Stimulated activated naive CD8-positive, alpha-beta T cell treated with anti-CD3 and anti-CD28 coated beads, Interleukin-15, amount 100 ng/mL, for 72 hours (primary cell): Measurements from ENCODE around the gene PKP4.

Experiments used
- ATAC-seq: fragments of 150-1000 bp; cut with Tn5 transposase; 2 replicates; pipeline ENCODE4 v1.10.0; 2021; ENCODE audit warnings: mild to moderate bottlenecking, moderate library complexity
- DNase-seq, 2 donors: peaks; one replicate each; pipeline ENCODE4 v3.0.0; 2021 to 2022
- H3K27ac Mint-ChIP-seq, 2 donors: one replicate each; pipeline ENCODE4 v1.8.0; 2022; ENCODE audit warnings: mild to moderate bottlenecking in 2 of 2, mixed read lengths in 2 of 2, moderate library complexity in 2 of 2
- H3K27me3 Mint-ChIP-seq: one replicate; pipeline ENCODE4 v1.8.0; 2022; ENCODE audit warnings: mixed read lengths
- H3K4me1 Mint-ChIP-seq: one replicate; pipeline ENCODE4 v1.8.0; 2022; ENCODE audit warnings: mild to moderate bottlenecking, mixed read lengths
- H3K4me3 Mint-ChIP-seq, 2 donors: one replicate each; pipeline ENCODE4 v1.8.0; 2022; ENCODE audit warnings: mild to moderate bottlenecking in 2 of 2, mixed read lengths in 2 of 2, moderate library complexity in 1 of 2
- H3K9me3 Mint-ChIP-seq, 2 donors: one replicate each; pipeline ENCODE4 v1.8.0; 2022; ENCODE audit warnings: mixed read lengths in 2 of 2

Gene PKP4

GRCh38 chr2:158616480-158617000, 159.8 kb downstream of the PKP4 start:
- Mint-ChIP-seq H3K9me3 (no peaks in the 10 kb centered on the region), H3K4me3 (no peak overlapping the region), H3K27me3 (no peaks in the 10 kb centered on the region), H3K27ac (no peak overlapping the region), H3K4me1 (no peaks in the 10 kb centered on the region)
- ATAC-seq = no peak
- no peak for DNase-seq

DNA sequence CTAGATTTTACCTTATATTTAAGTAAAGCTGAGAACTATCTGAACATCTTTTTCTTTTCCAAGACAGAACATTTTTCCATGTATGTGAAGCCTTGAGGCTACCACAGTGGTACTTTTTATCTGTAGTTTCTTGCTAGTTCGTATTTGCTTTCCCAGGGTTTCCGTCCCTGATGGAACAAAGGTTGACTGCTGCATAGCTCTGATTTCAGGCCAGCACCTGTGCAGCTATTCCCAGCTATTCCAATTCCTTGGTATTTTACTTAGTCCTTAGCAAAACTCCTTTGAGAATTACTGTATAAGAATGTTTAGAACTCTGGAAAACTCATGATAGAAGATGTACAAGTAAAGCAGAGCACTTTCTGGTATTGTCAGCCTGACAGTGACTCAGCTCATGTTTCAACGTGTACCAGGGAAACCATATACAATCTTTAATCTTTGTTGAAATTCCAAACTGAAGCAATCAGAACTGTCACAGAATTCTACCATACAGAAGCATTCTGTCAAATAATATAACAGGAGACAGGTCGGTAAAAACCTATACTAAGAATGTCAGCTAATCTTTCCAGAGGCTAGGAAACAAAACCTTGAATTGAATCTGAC, 162.2 kb downstream of the PKP4 start:
- ATAC-seq = no peak
- no peak for DNase-seq
- H3K27ac Mint-ChIP-seq = no peak overlapping the region
- H3K4me1 Mint-ChIP-seq = no peaks in the 10 kb centered on the region
- no peak overlapping the region for H3K4me3 Mint-ChIP-seq
- H3K27me3 Mint-ChIP-seq = no peaks in the 10 kb centered on the region
- H3K9me3 Mint-ChIP-seq = no peaks in the 10 kb centered on the region

DNA sequence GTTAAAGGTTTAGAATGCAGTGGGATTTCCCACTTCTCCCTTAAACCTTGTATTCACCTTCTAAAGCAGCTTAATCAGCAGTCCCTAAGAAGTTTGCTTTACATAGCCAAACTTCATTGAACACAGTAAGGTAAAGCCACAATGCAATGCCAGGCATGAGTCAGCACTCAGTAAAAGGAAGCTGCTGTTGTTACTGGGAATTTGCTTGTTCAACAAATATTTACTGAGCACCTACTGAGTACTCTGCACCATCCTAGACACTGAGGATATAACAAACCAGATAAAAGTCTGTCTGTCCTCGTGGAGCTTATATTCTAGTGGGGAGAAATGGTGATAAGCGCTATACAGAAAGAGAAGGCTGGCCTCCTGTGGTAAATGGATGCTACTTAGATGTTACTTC, 162.7 kb downstream of the PKP4 start:
- Mint-ChIP-seq H3K27ac (no peak overlapping the region), H3K4me3 (no peak overlapping the region), H3K9me3 (no peaks in the 10 kb centered on the region), H3K27me3 (no peaks in the 10 kb centered on the region), H3K4me1 (no peaks in the 10 kb centered on the region)
- DNase-seq = no peak
- ATAC-seq = no peak

- no peak for ATAC-seq
Measured at GRCh38 chr2:158620656-158621055, 163.9 kb downstream of the PKP4 start.

DNA sequence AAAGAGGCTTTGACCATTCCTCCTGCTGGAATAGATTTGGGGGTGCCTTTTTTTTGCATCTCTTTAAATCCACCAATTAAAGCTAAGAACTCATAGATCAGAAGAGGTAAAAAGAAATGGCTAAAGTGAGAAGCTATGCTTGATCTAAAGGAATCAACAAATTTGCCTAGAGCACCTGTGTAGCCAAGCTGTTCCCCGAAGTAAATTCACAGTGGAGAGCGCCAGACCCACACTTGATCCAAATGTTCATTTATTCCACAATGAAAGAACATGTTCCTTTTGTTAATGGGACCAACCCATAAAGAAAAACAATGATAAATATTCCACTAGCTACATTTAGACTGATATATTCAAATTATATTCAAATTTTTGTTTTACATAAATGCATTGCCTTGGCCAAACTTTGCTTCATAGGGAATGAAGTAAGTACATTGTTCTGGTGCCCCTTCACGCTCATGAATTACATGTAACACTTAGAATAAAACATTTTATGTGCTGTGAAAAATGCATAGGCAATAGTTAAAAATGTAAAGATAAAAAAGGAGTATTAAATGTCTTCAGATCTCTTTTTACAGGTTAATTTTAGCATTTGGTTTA, 167.4 kb downstream of the PKP4 start:
- no peak overlapping the region for H3K4me3 Mint-ChIP-seq
- H3K4me1 Mint-ChIP-seq = no peaks in the 10 kb centered on the region
- H3K27me3 Mint-ChIP-seq = no peaks in the 10 kb centered on the region

More at GRCh38 chr2:158620656-158621055, 163.9 kb downstream of the PKP4 start:
- no peaks in the 10 kb centered on the region for H3K4me1 Mint-ChIP-seq
- no peak overlapping the region for H3K4me3 Mint-ChIP-seq
- no peaks in the 10 kb centered on the region for H3K9me3 Mint-ChIP-seq
- no peaks in the 10 kb centered on the region for H3K27me3 Mint-ChIP-seq
- DNase-seq = no peak
- no peak overlapping the region for H3K27ac Mint-ChIP-seq

DNA sequence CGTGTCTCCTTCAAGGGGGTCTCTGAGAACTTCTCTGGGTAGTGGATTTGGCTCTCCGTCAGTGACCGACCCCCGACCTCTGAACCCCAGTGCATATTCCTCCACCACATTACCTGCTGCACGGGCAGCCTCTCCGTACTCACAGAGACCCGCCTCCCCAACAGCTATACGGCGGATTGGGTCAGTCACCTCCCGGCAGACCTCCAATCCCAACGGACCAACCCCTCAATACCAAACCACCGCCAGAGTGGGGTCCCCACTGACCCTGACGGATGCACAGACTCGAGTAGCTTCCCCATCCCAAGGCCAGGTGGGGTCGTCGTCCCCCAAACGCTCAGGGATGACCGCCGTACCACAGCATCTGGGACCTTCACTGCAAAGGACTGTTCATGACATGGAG, 168.2 kb downstream of the PKP4 start:
- ATAC-seq = no peak
- Mint-ChIP-seq H3K9me3 (no peaks in the 10 kb centered on the region), H3K4me3 (no peak overlapping the region), H3K4me1 (no peaks in the 10 kb centered on the region), H3K27ac (no peak overlapping the region), H3K27me3 (no peaks in the 10 kb centered on the region)
- no peak for DNase-seq

More for the DNA sequence above, 167.4 kb downstream of the PKP4 start:
- ATAC-seq (no peak), DNase-seq (no peak)
- Mint-ChIP-seq H3K27ac (no peak overlapping the region), H3K9me3 (no peaks in the 10 kb centered on the region)

DNA sequence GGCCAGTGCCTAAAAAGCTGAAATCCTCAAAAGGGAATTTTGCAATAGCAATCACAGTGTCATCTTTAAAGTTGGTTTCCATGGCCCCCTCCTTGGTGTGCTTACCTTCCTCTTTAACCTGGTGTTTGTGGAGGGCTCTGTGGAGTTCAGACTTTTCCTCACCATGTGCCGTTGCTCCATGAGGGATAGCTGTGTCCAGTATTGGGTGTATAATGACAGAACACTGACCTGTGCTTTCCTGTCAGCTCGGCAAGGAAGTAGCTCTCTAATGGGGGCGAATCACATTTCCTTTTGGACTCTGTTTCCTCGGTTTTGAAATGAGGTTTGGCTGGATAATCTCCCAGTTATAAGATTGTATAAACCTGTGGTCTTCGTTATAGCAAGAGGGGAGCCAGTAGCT, 172.4 kb downstream of the PKP4 start:
- H3K27ac Mint-ChIP-seq = no peak overlapping the region
- no peaks in the 10 kb centered on the region for H3K4me1 Mint-ChIP-seq
- DNase-seq = no peak
- H3K27me3 Mint-ChIP-seq = no peaks in the 10 kb centered on the region
- no peaks in the 10 kb centered on the region for H3K9me3 Mint-ChIP-seq
- H3K4me3 Mint-ChIP-seq = no peak overlapping the region
- ATAC-seq = no peak

- no peak for DNase-seq
- H3K4me1 Mint-ChIP-seq = peaks cover 4% of the 10 kb centered on the region
- ATAC-seq = no peak
- no peak overlapping the region for H3K27ac Mint-ChIP-seq
- no peaks in the 10 kb centered on the region for H3K27me3 Mint-ChIP-seq
- H3K9me3 Mint-ChIP-seq = no peaks in the 10 kb centered on the region
- no peak overlapping the region for H3K4me3 Mint-ChIP-seq
Measured at GRCh38 chr2:158633261-158633660, 176.5 kb downstream of the PKP4 start.

GRCh38 chr2:158634627-158635026, 177.9 kb downstream of the PKP4 start:
- Mint-ChIP-seq H3K27ac (no peak overlapping the region), H3K9me3 (no peaks in the 10 kb centered on the region), H3K4me3 (no peak overlapping the region), H3K4me1 (peaks cover 4% of the 10 kb centered on the region), H3K27me3 (no peaks in the 10 kb centered on the region)
- ATAC-seq (no peak), DNase-seq (no peak)

GRCh38 chr2:158635961-158636601, 179.3 kb downstream of the PKP4 start:
- Mint-ChIP-seq H3K27me3 (no peaks in the 10 kb centered on the region), H3K4me3 (no peak overlapping the region), H3K9me3 (no peaks in the 10 kb centered on the region), H3K27ac (no peak overlapping the region), H3K4me1 (peaks cover 4% of the 10 kb centered on the region)
- no peak for DNase-seq
- ATAC-seq = no peak

DNA sequence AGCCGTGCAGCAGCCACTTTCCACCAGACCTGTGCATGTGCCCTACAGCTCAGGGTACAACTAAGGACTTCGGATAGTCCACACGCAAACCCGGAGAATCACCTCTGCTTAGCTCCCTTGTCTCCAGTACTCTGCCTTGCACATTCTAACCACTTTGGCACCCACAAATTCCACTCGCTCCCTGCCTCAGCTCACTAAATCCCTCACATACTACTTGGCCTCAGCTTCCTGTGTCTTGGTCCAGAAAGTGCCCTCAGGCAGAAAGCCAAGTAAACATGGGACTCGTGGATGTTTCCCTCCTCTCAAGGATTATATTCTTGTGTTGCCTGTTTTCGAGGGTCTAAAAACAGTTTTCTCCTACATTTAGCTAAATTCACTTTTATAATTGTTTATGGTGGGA, 180.6 kb downstream of the PKP4 start:
- no peaks in the 10 kb centered on the region for H3K27me3 Mint-ChIP-seq
- peaks cover 4% of the 10 kb centered on the region for H3K4me1 Mint-ChIP-seq
- ATAC-seq (no peak), DNase-seq (no peak)
- no peak overlapping the region for H3K27ac Mint-ChIP-seq
- H3K4me3 Mint-ChIP-seq = no peak overlapping the region
- no peaks in the 10 kb centered on the region for H3K9me3 Mint-ChIP-seq

DNA sequence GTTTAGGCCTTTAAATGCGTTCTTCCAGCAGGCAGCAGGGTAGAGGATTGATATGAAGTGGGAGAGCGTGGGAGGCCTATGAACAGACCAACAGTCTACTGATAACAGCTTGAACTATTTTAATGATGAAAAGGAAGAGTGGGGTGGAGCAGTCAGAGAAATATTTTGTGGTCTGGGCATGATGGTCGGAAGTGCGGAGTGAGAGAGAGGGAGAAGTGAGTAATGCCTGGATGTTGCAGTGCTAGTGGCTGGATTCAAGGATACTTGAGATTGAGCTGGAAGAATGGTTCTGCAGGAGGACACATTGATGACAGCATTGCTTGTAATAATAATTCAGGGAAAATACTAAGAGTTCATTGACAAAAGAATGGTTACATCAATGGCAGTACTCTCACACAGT, 187.4 kb downstream of the PKP4 start:
- DNase-seq = no peak
- Mint-ChIP-seq H3K9me3 (no peaks in the 10 kb centered on the region), H3K4me1 (no peaks in the 10 kb centered on the region), H3K27ac (no peak overlapping the region), H3K4me3 (no peak overlapping the region), H3K27me3 (no peaks in the 10 kb centered on the region)
- no peak for ATAC-seq

DNA sequence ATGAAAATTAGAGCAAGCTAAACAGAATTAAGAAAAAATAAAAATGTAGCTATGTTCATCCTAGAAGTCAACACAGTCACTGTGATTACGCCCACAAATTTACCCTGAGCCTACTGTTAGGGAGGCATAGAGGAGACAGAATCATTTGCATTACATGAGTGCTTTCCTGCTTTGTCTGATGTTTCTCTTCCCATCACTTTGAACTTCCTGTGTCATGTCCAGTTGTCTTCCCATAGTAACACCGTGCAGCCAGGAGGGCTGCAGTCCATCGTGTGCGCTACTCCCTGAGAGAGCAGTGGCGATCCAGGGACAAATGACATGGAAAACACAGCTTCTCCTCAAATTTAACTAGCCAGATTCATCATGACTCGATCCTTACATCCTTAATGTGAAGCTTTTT, 188.5 kb downstream of the PKP4 start:
- ATAC-seq = no peak
- Mint-ChIP-seq H3K27ac (no peak overlapping the region), H3K27me3 (no peaks in the 10 kb centered on the region), H3K4me3 (no peak overlapping the region), H3K4me1 (no peaks in the 10 kb centered on the region), H3K9me3 (no peaks in the 10 kb centered on the region)
- no peak for DNase-seq

GRCh38 chr2:158647436-158648231, 190.9 kb downstream of the PKP4 start:
- H3K4me3 Mint-ChIP-seq = no peak overlapping the region
- ATAC-seq (no peak), DNase-seq (no peak)
- no peak overlapping the region for H3K27ac Mint-ChIP-seq
- H3K4me1 Mint-ChIP-seq = no peaks in the 10 kb centered on the region
- no peaks in the 10 kb centered on the region for H3K9me3 Mint-ChIP-seq
- H3K27me3 Mint-ChIP-seq = no peaks in the 10 kb centered on the region

DNA sequence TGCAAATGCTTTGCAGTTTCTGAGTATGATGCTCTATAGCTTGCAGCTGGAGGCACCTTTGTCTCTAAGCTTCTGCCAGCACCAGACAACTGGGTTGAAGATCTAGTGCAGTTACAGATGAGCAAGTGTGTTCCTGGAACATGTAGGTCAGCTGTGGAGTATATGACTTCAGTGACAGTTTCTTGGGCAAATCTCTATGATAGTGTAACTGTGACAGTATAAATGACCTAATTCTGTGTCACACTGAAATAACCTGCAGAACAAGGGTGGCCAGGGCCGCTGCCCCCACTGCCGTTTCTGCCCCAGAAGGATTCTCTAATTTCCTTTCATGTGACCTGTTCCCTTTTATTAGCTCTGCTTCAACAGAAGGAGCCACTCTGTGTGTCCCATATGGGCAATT, 193.1 kb downstream of the PKP4 start:
- no peak overlapping the region for H3K4me3 Mint-ChIP-seq
- no peaks in the 10 kb centered on the region for H3K4me1 Mint-ChIP-seq
- H3K27me3 Mint-ChIP-seq = no peaks in the 10 kb centered on the region
- ATAC-seq = no peak
- DNase-seq = no peak
- H3K9me3 Mint-ChIP-seq = no peaks in the 10 kb centered on the region
- no peak overlapping the region for H3K27ac Mint-ChIP-seq
